Type B pancreatic cell (in vitro differentiated cells): ENCODE measurements around the gene KLRC3. TPM values are rescaled to one million over a fixed set of nuclear protein-coding genes. Genes with fewer than 3 reads are reported as not detected.
"Not testable (repeated sequence)": the region's sequence is repeated elsewhere in the genome, so short reads cannot be mapped to it uniquely, and the experiment has no call there.

ENCODE experiments used
- DNase-seq: peaks from one replicate; pipeline ENCODE4 v3.0.0; 2021; ENCODE audit warnings: mixed read lengths; ENCODE audit not compliant: unreplicated experiment; ENCODE audit errors: extremely low spot score
- H3K27ac Mint-ChIP-seq: 2 replicates; pipeline ENCODE4 v1.8.0; 2021; ENCODE audit warnings: mild to moderate bottlenecking, mixed read lengths
- H3K27me3 Mint-ChIP-seq: 2 replicates; pipeline ENCODE4 v1.8.0; 2021; ENCODE audit warnings: mixed read lengths
- H3K36me3 Mint-ChIP-seq: 2 replicates; pipeline ENCODE4 v1.8.0; 2021; ENCODE audit warnings: mixed read lengths
- H3K4me1 Mint-ChIP-seq: one replicate; pipeline ENCODE4 v1.8.0; 2021; ENCODE audit warnings: mixed read lengths; ENCODE audit not compliant: unreplicated experiment
- H3K4me3 Mint-ChIP-seq: 2 replicates; pipeline ENCODE4 v1.8.0; 2021; ENCODE audit warnings: mild to moderate bottlenecking, mixed read lengths
- H3K9me3 Mint-ChIP-seq: 2 replicates; pipeline ENCODE4 v1.8.0; 2021; ENCODE audit warnings: mixed read lengths
- total RNA-seq: library from RNA; stranded (reverse); gene quantifications from 2 replicates; pipeline ENCODE4 v1.2.1, GENCODE V29; 2021; ENCODE audit warnings: low replicate concordance
- TF ChIP-seq, protein P1 (sequence below): fragments of 200-600 bp; sonication (generic); conservative IDR thresholded peaks from 2 replicates; pipeline ENCODE4 v1.5.0; 2021; ENCODE audit warnings: antibody characterized with exemption, mild to moderate bottlenecking

KLRC3 gene
- total RNA-seq, 1 donor from 2014 or later = not detected

DNA sequence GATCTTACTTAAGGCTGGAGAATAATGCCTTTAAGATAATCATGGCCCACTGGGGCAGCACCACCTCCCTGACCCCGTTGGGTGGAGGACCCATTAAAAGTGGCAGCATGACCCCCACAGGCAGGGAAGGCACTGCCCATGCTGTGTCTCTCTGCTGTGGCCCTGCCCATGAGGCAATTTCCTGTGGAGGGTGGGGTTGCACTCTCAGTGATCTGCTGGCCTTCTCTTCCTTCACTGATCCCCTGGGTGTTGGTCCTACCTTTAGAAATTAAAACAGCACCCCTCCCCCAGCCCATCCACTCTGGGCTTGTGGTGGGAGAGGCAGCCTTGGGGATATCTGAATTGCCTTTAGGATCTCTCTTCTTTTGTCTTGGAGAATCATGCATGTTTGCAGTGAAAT is 47.8 kb downstream of the KLRC3 start:
- H3K36me3 Mint-ChIP-seq = peaks cover 35% of the 10 kb centered on the region
- no peaks in the 10 kb centered on the region for H3K27me3 Mint-ChIP-seq
- TF ChIP-seq, protein P1, sequence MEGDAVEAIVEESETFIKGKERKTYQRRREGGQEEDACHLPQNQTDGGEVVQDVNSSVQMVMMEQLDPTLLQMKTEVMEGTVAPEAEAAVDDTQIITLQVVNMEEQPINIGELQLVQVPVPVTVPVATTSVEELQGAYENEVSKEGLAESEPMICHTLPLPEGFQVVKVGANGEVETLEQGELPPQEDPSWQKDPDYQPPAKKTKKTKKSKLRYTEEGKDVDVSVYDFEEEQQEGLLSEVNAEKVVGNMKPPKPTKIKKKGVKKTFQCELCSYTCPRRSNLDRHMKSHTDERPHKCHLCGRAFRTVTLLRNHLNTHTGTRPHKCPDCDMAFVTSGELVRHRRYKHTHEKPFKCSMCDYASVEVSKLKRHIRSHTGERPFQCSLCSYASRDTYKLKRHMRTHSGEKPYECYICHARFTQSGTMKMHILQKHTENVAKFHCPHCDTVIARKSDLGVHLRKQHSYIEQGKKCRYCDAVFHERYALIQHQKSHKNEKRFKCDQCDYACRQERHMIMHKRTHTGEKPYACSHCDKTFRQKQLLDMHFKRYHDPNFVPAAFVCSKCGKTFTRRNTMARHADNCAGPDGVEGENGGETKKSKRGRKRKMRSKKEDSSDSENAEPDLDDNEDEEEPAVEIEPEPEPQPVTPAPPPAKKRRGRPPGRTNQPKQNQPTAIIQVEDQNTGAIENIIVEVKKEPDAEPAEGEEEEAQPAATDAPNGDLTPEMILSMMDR = no peak
- no peaks in the 10 kb centered on the region for H3K9me3 Mint-ChIP-seq
- peak overlapping the region; percentile 1 for H3K4me3 Mint-ChIP-seq
- H3K4me1 Mint-ChIP-seq = peaks cover 11% of the 10 kb centered on the region
- no peak for DNase-seq
- H3K27ac Mint-ChIP-seq = no peak overlapping the region

DNA sequence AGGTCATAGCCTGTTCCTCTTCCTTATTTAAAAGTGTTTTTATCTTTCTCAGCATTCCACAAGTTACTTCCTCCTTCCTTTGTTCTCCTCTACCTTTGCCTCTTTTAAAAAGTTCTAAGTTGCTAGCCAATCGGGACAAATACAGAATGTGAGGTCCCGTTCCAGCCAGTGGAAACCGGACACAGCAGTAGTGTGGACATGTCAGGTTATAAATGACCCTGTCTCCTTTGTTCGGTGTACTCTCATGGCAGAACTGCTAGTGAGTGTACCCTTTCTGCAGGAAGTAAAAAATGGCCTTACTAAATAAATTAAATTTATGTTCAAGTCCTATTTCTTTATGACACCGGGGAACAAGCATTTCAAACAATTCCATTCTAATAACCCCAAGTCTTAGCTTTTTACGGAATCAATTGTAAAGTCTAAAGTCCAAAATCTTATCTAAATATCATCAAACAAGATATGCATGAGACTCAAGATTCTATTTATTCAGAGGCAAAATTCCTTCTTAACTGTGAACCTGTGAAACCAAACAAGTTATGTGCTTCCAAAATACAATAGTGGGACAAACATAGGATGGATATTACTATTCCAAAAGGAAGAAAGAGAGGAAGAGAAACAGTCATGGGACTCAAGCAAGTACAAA is 48.4 kb downstream of the KLRC3 start:
- DNase-seq, H3K9me3 Mint-ChIP-seq, H3K27me3 Mint-ChIP-seq: not testable (repeated sequence)
- Mint-ChIP-seq H3K4me1 (peaks cover 11% of the 10 kb centered on the region), H3K4me3 (peak overlapping the region; percentile 21), H3K27ac (peak overlapping the region; percentile 70), H3K36me3 (peaks cover 35% of the 10 kb centered on the region)

DNA sequence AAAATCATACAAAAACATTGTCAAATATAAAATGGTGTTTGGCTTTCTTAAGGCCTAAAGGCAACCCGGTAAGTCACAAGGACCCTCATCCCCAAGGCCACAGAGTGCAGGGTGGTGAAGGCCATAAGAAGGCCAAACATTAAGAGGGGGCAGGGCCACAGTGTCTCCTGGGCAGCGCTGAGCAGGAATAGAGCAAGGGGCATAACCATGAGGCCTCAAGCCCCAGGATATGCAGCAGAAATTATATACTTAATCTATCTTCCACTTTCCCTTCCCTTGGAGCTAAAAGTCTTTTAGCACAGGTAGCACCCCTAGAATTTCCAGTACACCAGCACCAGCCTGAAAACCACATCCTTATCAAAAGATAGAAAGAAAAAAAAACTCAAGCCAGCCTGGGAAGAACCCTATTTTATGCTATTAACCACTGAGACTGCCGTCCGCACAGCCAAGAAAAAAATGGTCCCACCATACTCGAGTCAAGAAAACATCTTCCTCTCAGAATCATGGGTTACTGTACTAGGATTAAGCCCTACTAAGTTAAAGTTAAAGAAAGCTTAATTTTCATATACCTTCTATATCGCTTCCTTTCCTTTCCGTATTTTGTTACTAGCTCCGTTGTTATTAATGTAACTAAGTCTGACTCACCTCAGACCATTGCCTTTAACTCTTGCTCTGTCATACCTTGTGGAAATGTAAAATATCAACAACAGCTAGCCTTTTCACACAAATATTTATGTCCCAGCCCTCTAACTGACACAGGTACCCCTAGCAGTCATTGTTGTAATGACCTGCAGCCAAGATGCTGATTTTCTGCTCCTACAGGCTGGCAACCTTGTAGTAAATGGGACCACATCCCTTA is 50.6 kb downstream of the KLRC3 start:
- Mint-ChIP-seq H3K27ac (no peak overlapping the region), H3K4me3 (no peak overlapping the region), H3K9me3 (no peaks in the 10 kb centered on the region), H3K27me3 (no peaks in the 10 kb centered on the region), H3K4me1 (peaks cover 11% of the 10 kb centered on the region), H3K36me3 (peaks cover 35% of the 10 kb centered on the region)
- TF ChIP-seq, protein P1 = no peak
- DNase-seq = no peak

DNA sequence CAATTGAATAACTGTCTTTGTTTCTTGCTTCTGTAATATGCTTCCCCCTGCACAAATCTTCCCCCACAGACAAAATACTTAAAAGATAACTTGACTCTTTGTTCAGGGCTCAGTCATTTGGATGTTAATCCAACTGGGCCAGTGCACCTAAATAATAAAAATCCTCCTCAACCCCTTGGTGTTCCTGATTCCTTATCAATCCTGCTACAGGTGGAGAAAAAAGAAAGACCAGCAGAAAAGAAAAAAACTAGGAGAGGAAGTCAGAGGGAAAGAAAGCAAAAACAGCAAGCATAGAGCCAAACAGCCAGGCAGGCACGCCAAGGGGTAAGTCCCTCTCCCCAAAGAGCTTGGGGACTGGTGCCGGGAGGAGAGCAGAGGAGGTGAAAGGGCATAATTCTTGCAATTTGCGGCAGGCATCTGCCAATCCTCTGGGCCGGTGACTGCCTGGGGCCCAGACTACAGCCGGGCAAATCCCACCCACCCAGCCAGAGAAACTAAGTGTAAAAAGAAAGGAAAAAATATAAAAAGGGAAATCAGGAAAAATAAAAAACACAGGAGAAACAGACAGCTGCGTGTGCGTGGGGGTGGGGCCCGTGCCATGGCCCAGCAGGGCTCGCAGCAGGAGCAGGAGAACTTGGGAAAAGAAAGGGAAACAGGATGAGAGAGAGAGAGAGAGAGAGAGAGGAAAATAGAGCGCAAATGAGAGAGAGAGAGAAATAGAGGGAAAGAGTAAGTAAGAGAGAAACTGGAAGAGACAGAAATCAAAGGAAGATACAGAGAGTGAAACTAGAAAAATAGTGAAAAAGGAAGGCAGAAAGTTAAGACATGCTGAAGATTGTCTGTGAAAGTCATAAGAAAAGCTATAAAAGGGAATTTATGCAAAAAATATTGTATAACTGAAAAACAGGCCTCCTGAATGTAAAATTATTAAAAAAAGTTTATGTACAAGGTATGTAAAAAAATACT is 51.9 kb downstream of the KLRC3 start:
- no peak overlapping the region for H3K27ac Mint-ChIP-seq
- H3K9me3 Mint-ChIP-seq = no peaks in the 10 kb centered on the region
- no peak for DNase-seq
- no peaks in the 10 kb centered on the region for H3K27me3 Mint-ChIP-seq
- H3K36me3 Mint-ChIP-seq = peaks cover 35% of the 10 kb centered on the region
- H3K4me1 Mint-ChIP-seq = peaks cover 11% of the 10 kb centered on the region
- TF ChIP-seq, protein P1 = no peak
- H3K4me3 Mint-ChIP-seq = no peak overlapping the region

DNA sequence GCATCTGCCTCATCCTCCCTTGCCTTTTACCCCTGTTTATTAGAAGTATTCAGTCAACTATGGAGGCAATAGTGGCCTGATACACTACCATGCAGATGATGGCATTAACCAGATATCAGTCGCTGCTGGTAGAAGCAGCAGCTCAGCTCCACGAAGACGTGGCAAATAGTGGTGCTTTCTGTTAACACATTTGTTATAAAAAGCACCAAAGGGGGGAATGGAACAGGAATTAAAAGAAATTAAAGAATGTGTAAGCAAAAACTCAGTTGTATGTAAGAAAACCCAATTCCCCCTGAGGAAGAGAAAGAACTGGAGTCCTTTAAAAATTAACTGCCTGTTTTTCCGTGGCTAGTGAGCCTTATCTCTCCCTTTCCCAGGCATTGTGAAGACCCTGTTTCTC is 52.7 kb downstream of the KLRC3 start:
- peaks cover 35% of the 10 kb centered on the region for H3K36me3 Mint-ChIP-seq
- not testable (repeated sequence) for H3K9me3 Mint-ChIP-seq, H3K4me3 Mint-ChIP-seq, H3K27ac Mint-ChIP-seq, DNase-seq, H3K27me3 Mint-ChIP-seq
- peaks cover 11% of the 10 kb centered on the region for H3K4me1 Mint-ChIP-seq

DNA sequence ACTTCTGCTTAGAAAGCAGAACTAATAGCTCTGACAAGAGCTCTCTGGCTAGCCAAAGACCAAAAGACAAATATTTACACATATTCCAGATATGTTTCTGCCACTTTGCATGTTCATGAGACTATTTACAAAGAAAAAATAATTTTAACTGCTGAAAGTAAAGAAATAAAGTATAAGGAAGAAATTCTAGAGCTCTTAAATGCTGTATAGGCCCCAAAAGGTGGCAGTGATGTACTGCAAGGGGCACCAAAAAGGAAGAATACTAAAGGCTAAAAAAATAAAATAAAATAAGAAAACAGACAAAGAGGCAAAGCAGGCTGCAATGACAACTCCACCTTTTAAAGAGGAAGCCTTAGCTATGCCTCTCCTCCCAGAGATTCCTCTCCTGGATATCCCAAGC is 53.5 kb downstream of the KLRC3 start:
- DNase-seq = no peak
- TF ChIP-seq, protein P1 = no peak
- peaks cover 31% of the 10 kb centered on the region for H3K36me3 Mint-ChIP-seq
- no peak overlapping the region for H3K27ac Mint-ChIP-seq
- H3K9me3 Mint-ChIP-seq = no peaks in the 10 kb centered on the region
- no peak overlapping the region for H3K4me3 Mint-ChIP-seq
- H3K4me1 Mint-ChIP-seq = peaks cover 10% of the 10 kb centered on the region
- H3K27me3 Mint-ChIP-seq = no peaks in the 10 kb centered on the region
